ENCODE measurements around the gene DNAH6.
"Not testable (repeated sequence)": the region's sequence is repeated elsewhere in the genome, so short reads cannot be mapped to it uniquely, and the experiment has no call there.

The DNAH6 gene

DNA sequence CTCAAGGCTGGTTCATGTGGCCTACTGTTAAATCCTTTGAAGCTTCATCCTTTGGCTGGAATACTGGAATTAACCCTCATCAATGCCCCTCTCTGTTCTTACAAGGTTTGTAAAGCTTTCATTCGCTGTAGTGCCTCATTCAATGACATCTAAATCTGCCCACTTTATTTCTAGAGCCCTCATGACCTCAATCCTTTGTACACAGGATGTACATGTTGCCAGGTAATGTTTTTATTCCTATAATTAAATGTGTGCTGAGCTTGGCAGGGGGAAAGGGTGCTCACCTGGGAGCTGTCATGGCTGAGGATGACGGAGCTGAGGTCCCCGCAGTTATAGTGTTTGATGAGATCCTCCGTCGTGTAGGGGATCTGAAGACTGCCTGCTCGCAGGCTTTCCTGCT lies 325.3 kb downstream of the DNAH6 start:
- intact Hi-C loops (cut with DNase I), result no loop called here
- DNase-seq, result no peak

DNA sequence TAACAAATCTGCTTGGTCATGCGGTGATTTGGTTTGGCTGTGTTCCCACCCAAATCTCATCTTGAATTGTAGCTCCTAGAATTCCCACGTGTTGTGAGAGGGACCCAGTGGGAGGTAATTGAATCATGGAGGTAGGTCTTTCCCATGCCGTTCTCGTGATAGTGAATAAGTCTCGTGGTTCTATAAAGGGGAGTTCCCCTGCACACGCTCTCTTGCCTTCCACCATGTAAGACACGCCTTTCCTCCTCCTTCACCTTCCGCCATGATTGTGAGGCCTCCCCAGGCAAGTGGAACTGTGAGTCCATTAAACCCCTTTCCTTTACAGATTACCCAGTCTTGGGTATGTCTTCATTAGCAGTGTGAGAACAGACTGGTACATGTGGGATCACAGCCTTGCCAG lies 327.8 kb downstream of the DNAH6 start:
- intact Hi-C loops (cut with DNase I), result no loop called here
- peak in 1 of 42 donors; percentile 4 for DNase-seq

- intact Hi-C loops (cut with DNase I), result no loop called here
- DNase-seq, result peak in 1 of 42 donors; percentile 18
Observed at GRCh38 chr2:84846041-84846663, 329.9 kb downstream of the DNAH6 start.

DNA sequence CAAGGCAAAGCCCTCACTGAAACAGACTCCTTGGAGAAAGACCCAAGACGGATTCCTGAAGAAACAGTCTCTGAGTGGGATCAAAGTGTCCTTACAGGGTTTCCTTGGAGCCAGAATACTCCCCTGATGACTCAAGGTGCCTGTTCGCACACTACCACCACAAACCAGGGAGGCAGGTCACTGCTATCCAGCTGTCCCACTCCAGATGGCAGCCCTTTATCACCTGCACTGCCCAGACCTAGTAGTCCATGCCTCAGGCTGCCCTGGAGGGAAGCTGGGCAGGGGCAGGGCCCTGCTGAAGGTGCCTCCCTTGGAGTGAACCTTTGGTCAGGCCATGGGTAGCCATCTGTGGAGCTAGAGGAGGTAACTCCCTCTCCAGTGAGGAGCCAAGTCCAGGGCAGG lies 330.4 kb downstream of the DNAH6 start:
- DNase-seq, result peak in 1 of 42 donors; percentile 15
- intact Hi-C loops (cut with DNase I), result no loop called here

GRCh38 chr2:84847326-84848050 lies 331.2 kb downstream of the DNAH6 start:
- intact Hi-C loops (cut with DNase I), result no loop called here

GRCh38 chr2:84849271-84849952 lies 333.1 kb downstream of the DNAH6 start:
- peak in 1 of 42 donors; percentile 18 for DNase-seq
- intact Hi-C loops (cut with DNase I), result no loop called here

More at GRCh38 chr2:84847326-84848050, 331.2 kb downstream of the DNAH6 start:
- peak in 1 of 42 donors; percentile 24 for DNase-seq

- intact Hi-C loops (cut with DNase I), result no loop called here
- DNase-seq, result peak in 1 of 42 donors; percentile 7
Observed at GRCh38 chr2:84850471-84850870, 334.2 kb downstream of the DNAH6 start.

DNA sequence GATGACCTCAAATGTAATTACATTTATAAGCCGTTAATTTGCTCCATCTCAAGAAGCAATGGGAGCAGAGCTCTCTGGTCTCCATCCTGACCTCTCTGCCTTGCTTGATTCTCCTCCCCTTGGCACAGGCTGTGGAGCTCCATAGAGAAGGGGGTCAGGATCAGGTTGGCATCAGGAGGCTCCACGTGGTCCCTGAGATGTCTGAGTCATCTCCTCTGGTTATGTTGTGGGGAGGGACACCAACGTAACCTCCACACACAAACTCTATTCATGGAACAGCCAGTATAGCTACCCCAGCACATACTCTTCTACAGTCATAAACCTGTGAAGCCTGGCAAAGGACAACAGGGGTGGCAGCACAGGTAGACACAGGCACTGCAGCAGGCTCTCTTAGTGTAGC lies 335.6 kb downstream of the DNAH6 start:
- DNase-seq, result no peak
- intact Hi-C loops (cut with DNase I), result no loop called here

GRCh38 chr2:84854850-84855249 lies 338.6 kb downstream of the DNAH6 start:
- DNase-seq, result peak in 1 of 42 donors; percentile 3
- intact Hi-C loops (cut with DNase I), result no loop called here

- intact Hi-C loops (cut with DNase I), result no loop called here
- DNase-seq, result peak in 1 of 42 donors; percentile 16
Observed at GRCh38 chr2:84855731-84856130, 339.4 kb downstream of the DNAH6 start.

- intact Hi-C loops (cut with DNase I), result no loop called here
- DNase-seq, result peak in 1 of 42 donors; percentile 1
Observed at GRCh38 chr2:84856787-84857186, 340.5 kb downstream of the DNAH6 start.

DNA sequence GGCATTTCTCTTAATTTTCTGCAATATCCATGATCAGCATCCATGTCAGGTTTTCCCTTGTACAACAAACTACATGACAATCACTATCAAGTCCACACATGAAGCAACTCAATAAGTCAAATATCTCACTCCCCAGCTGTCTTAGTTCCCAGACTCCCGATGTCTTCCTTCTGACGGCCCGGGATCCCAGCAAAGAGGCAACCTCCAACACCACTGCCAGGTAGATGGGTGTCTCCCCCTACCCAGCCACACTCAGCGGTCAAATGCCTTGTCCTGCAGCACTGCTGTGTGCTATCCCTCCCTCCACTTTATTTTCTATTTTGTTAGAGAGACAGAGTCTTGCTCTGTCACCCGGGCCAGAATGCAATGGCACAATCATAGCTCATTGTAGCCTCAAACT lies 341.3 kb downstream of the DNAH6 start:
- intact Hi-C loops (cut with DNase I), result no loop called here
- no peak for DNase-seq

DNA sequence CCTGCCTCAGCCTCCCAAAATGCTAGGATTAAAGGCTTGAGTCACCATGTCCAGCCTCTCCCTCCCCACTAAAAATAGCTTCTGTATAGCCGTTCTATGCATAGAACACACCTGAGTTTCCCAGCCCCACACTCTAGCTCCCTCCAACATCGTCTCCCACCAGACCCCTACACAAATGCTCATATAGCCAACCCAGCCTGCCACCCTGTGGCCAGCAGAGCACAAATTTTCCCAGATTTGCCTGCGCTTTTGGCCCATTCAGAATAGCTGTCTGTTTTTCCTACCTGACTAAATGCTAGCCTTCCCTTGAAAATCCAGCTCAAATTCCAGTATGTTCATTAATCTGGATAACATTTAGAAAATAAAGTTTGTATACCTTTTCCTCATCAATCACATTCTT lies 341.8 kb downstream of the DNAH6 start:
- DNase-seq, result no peak
- intact Hi-C loops (cut with DNase I), result no loop called here

- no peak for DNase-seq
- intact Hi-C loops (cut with DNase I), result no loop called here
Observed at GRCh38 chr2:84858937-84859336, 342.6 kb downstream of the DNAH6 start.

DNA sequence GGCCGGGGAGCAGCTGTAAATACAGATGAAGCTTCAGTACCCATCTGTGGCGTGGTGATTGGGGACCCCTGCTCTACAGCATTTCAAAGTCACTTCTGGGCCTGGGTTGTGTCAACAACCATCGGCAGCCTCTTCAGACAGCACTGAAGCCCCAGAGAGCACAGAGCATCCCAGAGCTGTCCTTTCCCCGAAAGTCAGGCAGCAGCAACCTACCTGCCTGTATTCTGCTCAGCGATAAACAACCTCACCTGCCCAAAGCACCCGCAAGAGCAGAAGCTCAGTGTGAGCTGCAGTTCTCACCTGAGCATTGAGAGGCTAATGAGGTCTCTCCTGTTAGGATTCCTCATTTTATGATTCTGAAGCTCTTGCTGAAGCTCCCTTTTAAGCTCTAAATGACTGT lies 345.2 kb downstream of the DNAH6 start:
- DNase-seq, result no peak
- intact Hi-C loops (cut with DNase I), result no loop called here

DNA sequence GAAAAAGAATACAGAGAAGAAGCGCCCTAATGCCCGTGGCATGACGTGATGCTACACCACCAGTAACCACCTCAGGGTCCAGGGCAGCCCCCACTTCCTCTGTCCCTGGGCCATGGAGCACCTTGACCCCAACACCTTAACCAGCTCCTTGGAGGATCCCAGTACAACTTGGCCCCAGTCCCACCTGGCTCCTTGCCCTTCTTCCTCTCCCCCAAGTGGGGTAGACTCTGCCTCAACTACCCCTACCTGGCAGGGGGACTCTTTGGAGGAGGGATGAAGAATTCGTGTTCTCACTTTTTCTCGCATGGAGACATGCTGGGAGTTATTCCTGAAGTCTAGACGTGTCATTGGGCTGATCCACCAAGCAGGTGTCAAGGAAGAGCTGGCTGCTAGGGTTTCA lies 345.7 kb downstream of the DNAH6 start:
- intact Hi-C loops (cut with DNase I), result no loop called here

DNA sequence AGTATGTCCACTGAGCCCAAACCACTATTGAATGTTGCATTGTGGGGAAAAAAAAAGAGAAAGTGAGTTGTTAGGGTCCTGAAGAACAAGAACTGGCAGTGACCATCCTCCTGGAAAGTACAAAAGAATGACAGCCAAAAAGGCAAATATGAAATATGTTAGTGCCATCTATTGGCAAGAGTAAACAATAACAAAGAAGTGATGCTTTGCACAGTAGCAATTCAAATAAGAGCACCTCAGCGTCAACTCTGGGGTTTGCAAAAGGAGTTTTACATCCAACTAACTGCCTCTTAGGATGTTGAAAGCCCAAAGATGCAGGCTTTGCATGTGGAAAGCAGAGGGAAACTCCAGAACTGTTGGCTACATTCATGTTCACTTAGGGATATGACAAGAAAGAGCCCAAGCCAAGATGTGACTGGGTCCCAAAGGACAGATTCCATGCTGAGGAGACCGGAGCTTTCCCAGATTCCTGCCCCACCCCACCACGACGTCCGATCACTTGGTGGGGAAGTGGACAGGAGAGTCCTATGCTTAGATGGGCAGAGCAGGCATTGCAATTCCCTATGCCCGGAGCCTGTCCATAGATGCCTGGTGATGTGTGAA lies 349.0 kb downstream of the DNAH6 start:
- intact Hi-C loops (cut with DNase I), result no loop called here
- no peak for DNase-seq

More for the DNA sequence above, 345.7 kb downstream of the DNAH6 start:
- no peak for DNase-seq

- intact Hi-C loops (cut with DNase I), result no loop called here
- no peak for DNase-seq
Observed at GRCh38 chr2:84866122-84866521, 349.8 kb downstream of the DNAH6 start.

DNA sequence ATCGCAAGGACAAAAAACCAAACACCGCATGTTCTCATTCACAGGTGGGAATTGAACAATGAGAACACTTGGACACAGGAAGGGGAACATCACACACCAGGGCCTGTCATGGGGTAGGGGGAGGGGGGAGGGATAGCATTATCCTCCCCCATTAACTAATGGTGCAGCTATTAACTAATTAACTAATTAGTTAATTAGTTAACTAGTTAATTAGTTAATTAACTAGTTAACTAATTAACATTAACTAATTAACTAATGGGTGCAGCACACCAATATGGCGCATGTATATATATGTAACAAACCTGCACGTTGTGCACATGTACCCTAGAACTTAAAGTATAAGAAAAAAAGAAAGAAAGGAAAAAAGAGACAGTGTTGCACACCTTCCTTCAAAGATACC lies 352.0 kb downstream of the DNAH6 start:
- intact Hi-C loops (cut with DNase I); DNase-seq: not testable (repeated sequence)

Data from head of caudate nucleus (tissue), 42 donors.